ENCODE measurements around the gene COX7B2.

Gene COX7B2, protein sequence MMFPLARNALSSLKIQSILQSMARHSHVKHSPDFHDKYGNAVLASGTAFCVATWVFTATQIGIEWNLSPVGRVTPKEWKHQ

DNA sequence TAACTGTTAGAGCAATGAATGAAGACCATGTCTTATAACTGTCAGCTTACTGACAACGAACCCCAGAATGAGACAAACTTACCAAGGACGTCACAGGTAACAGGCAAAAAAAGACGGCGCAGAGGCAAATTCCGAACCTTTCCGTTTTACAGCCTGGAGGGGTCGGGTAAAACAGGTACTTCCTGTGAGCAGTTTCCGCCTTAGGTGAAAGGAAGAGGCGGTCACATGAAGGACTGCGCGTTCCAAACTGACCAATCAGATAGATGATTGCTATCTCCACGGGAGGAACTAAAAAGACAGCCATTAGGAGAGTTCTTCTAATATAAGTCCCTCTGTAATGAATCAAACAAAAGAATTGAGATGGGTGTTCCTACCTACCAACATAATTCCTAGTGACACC, at the start of gene COX7B2:
COX7B2 (minus strand) TSS at position 168 of the 400 bp plus-strand sequence. CDS start 174,053 bp downstream, outside the sequence.
- no peak for DNase-seq (ENCODE audit: low read depth)

DNA sequence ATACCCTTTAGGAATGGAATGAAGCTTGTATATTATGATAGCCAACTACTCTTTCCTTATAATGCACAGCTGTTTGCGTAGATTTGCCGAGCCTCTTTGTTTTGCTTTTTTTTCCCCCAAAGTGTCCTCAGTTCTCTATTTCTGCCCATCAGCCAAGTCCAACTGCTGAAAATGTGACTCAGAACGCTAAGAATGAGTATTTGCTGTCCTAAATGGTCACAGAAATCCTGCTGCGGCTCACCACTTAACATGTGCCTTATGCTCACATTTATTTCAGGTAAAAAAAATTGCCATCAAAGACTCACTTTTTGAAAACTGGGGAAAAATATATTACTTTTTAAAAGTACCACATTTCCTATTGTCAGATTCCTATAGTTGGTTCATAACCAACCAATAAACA, 47.4 kb upstream of the COX7B2 start:
- DNase-seq (ENCODE audit: low read depth): no peak

DNA sequence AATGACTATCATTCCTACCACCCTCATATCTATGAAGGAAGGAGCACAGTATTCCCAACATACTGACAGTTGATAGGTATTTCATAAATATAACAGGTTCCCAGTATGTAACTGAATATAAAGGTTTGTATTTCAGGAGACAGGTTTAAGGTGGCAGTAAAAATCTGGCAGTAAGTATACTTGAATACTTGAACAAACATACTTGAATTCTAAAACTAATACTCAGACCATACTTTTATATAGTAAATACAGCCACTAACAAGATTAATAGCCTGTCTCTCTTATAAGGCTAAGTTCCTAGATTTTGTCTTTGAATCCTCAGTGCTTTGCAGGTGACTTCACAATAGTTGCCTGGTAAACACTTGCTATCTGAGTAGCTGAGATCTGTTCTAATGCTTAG, 46.6 kb upstream of the COX7B2 start:
- no peak for DNase-seq (ENCODE audit: low read depth)

DNA sequence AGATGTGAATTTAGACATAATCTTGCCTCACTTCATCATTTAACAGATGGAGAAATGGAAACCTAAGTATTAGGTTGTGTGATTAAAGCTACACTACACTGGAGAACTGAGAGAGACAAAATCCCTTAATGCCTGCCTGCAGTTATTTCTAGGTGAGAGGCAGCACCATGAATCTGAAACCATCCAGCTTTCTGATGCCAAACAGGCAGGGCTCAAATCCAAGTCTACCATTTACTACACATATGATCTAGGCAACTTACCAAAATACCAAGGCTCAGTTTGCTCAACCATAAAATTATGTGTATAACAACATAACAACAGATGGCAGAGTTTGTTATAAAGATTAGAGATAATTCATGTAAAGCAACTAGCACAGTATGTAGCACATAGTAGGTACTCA, 45.6 kb upstream of the COX7B2 start:
- DNase-seq (ENCODE audit: low read depth): no peak

DNA sequence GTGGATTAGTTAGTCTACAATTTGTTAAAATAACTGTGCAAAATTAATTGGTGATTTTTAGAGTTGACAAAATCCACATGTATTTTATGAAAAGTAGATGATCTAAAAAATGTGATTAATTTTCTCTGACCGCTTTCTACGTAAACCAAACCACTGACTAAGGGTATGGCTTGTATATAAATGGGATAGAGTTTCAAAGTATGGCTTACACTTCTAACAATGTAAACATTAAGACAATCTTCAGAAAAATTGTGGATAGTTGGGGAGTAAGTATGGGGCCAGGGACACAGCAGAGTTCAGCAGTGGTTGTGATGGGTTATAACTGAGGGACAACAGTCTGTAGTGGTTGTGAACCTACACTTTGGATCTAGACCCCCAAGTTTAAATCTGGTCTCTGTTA, 44.5 kb upstream of the COX7B2 start:
- no peak for DNase-seq (ENCODE audit: low read depth)

DNA sequence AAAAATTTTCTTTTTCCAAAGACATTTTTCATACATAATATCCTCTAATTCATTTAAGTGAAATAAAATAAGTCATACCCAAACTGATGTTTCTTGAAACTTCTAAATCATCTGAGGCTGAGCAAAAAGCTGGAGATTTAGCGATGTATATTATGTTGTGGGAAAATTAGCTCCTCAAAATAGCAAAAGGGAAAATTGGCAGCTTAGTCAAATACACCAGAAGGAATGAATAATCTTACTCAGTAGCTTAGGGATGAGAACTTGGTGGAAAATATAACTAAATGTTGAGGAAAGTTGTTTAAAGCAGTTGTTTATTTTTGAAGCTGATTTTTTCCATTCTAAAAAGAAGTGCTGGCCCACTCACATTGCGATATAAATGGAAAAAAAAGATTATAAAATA, 43.4 kb upstream of the COX7B2 start:
- no peak for DNase-seq (ENCODE audit: low read depth)

DNA sequence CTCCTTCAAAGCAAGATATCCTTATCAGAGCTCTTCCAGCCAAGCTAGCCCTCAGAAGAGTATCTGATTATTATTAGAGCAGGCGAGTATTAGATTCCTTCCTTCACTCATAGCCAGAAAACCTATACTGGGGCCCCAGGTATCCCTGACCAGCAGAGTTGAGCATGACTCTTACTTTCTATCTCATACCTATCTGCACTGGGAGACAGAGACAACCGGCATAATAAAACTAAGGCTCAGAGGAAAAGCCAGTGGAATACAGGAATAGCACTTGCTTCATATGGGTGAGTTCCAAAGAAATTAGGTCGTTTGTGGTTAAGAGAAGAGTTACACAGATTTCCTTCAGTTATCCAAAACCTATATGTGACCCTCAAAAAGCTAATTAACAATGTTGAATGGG, 41.8 kb upstream of the COX7B2 start:
- DNase-seq (ENCODE audit: low read depth): no peak

DNA sequence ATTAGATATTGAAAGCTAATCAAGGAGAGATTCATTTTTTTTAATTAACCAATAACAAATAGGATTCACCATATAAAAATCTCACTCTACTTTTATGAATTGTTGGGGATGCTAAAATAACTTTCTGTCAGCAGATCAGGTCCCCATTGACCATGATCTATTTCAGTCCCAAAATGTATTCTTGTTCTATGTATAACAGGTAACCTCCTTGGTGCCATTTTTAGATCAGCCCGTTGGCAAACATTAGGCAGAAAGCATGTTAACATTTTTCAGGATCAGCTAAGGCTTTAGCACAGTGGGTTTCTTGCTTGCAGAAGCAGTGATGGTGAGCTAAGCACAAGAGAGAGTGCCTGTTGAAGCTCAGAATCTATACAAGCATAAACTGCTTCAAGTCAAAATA, 40.8 kb upstream of the COX7B2 start:
- no peak for DNase-seq (ENCODE audit: low read depth)

DNA sequence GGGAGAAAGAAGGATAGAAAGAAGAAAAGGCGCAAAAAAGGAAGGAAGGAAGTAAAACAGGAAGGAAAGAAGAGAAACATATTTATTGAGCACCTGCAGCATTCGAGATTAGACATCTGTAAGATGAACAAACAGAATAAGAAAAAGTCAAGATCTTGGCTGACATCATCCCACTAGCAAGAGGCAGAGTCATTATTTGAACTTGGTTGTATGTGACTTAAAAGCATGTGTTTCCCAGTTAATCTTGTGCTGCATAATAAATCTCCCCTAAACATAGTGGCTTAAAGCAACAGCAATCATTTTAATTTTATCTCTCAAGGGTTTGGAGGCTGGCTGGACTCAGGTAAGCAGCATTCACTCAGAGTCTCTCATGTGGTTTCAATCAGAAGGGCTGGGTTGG, 38.5 kb upstream of the COX7B2 start:
- no peak for DNase-seq (ENCODE audit: low read depth)

DNA sequence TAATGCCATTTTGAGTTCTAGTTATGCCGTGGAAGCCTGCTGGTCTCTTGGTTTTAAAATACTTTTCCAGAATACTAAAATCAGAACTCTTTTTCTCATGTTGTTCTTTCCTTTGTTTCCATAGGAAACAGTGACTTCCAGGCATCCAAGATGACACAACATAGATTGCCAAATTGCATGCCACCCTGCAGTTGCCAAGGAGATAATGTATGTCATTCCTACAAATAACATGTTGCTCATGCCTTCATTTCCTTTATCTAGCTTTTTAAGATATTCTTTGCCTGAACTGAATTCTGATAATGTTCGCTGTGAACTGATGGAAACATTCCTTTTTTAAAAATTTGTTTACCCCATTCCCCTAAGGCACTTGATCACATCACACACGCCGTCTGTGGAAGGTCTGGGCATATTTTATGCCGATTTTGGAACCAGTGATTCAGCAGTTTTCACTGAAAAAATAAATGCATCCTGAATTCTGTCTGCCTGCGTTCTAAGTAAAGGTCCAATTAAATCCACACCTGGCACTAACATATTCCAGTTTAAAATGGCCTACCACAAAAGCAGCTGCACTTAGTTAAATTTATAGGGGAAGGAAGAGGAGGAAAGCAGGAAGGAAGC, 38.0 kb upstream of the COX7B2 start:
- DNase-seq (ENCODE audit: low read depth): no peak

DNA sequence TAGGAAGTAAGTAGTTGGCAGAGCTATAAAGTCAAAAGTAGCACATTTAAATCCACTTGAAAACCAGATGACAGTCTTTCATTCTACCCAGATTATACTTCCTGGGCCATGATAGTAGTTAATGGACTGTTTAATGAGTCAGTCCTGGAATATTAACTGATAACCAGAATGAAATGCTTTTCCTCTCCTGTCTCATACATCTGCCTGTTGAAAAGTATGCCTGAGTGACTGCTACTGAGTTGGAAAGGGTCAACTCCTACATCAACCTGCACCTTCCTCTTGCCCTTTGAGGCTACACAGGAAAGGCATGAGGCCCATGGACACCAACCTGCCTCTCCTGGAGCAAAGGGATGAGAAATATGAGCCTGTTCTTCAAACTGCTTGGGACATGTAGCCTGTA, 36.0 kb upstream of the COX7B2 start:
- DNase-seq (ENCODE audit: low read depth): no peak

DNA sequence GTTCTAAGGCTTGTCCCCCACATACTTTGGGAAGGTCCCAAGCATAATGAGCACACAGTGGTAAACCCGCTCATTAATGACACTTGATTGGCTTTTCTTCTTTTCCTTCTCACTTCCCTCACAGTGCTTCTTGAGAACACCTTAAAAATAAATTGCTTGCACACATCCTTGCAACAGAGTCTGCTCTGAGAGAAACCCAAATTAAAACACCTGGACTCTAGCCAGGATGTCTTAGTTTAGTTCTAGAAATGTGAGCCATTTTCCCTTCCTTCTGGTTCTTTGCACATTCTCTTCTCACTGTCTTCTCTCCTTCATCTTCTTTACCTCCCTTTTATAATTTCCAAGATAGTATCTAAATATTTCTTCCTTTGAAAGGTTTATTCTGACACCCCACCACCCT, 35.3 kb upstream of the COX7B2 start:
- no peak for DNase-seq (ENCODE audit: low read depth)

DNA sequence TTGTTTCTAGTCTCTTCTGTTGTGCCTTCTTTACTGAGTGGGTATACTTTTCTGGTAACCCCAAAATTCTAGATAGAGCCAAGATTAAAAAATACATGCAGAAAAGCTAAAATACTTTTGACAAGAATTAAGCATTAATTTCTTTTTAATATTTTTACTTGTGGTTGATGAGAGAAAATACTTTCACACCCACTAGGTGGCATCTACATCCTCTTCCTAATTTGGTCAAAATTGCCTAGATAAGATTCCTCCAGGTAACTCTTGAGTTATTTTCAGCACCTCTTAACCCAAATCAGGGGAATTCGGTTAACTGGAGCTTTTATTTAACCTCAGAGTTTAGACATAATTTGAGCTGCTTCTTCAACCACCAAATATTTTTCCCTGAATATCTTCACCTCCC, 28.4 kb upstream of the COX7B2 start:
- DNase-seq (ENCODE audit: low read depth): no peak

DNA sequence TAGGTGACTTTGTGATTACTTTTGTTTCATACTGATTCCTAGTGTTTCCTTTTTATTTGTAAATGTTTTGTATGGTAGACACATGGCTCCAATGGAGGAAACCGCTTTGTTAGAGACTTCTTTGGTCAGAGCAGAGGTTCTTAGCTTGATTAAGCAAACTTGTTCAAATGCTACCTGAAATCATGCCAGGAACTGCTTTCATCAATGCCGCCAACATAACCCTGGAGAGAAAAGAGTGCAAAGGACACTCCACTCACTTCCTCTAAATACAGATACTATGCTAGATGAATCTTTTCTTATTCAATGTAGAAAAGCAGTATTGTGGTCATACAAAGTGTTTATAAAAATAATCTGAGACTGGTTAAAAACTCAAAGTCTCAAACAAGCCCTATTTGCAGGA, 25.7 kb upstream of the COX7B2 start:
- DNase-seq (ENCODE audit: low read depth): no peak

DNA sequence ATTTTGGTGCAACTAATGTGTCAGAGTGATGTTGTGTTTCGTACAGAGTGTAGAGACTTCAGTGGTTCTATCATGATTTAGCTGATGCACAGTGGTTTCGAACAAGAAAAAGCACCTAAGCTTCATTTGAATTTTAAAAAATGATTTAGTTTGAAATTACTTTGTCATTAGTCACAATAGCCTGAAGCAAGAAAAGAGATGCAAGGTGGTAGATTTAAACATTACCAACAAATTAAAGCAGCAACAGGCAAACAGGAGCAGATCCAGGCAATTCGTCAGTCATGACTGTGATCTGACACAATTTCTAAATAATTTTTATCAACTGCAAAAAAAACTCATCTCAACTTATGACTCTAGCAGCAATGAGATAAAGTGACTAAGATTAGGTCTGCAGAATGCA, 24.6 kb upstream of the COX7B2 start:
- no peak for DNase-seq (ENCODE audit: low read depth)

DNA sequence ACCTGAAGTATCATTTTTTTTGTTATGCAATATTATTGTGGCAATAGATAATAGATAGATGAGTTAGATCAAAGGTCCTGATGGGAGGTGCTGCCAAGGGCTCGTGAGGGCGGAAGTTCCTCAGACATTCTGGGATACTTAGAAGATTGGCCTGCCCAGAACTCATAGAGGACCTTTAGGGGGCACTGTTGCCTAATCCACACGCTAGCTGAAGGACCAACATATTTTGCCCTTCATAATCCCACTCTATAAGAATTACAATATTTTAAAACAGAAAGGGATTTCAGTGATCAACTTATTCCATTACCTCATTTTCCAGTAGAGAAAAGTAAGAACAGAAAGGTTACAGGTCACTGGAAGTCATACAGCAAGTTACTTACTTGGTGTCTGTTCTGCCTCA, 22.9 kb upstream of the COX7B2 start:
- no peak for DNase-seq (ENCODE audit: low read depth)

DNA sequence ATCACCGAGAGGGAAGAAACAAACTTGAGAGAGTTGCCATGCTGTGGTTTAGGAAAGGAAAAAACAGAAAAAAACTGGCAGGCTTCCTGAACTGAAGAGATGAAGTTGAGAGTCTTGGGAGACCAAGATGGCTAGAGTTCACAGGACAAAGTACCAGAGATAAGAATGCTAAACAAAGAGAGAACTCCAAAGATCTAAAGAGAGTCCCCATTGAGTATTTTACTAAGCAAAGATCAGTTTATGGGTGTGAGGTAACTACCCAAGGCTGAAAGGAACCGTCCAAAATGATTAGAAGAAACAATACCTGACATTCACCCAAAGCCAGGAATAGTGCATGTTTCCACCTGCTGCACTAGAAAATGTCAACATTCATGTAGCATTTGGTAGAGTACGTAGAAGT, 21.8 kb upstream of the COX7B2 start:
- no peak for DNase-seq (ENCODE audit: low read depth)

DNA sequence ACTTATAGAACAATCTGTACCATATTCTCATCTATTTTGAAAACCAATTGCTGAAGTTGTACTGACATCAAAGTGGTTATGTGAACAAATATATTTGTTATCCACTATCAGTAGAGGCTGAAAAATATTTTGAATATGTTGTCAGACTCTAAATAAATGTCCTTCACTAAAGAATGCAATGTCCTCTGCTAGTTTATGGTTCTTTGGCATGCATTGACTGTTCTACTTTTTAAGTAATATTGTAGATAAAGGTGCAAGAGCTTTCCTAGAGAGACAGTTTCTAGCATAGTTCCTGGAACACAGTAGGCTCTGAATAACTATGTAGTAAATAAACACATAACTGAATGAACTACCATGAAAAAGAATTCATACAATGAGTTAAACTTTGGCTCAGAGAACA, 18.2 kb upstream of the COX7B2 start:
- DNase-seq (ENCODE audit: low read depth): no peak

DNA sequence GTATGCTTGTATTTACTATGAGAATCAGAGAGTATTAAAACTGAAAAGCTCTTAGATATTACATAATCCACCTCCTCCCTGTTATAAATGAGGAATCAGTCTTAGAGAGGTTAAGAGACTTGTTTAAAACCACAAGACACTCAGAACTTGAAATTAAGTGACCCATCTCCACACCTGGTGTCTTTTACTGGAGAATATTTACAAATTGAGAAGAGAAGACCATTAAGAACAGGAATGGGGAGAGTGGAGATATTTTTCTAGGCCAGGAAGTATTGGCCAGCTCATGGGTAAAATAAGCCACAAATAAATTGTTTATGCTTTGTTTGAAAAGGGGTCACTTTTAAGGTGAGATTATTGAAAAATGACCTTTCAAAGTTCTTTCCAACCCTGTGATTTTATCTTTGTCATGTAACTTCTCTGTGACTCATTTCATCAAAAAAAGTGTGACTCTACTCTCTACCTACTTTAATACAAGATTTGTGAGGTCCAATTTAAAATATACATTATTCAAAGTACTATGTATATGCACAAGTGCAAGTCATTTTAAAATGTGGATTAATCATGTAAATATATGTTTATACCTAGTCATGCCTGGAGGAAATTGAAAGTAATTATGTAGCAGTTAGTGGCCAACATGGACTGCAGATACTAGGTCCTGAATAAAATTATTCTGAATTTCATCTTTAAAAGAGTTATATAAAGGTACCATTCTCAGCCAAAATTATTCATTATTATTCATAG, 15.9 kb upstream of the COX7B2 start:
- no peak for DNase-seq (ENCODE audit: low read depth)

DNA sequence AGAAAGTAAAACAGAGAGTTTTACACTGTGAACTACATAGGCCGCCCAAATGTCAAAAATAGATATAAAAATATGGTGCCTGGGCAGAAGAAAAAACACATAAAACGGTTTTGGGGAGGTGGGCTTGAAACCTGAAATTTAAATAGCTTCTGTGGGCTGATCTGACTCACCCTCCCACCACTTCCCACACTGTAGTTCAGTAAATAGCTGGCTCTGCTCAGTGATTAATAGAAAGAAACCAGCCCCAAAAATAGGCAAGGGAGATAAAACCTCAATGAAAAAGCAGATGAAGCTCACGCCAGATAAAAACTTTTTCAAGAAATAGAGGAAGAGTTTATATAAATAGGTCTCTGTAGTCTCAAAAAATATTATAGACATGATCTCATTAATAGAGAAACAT, 13.2 kb upstream of the COX7B2 start:
- no peak for DNase-seq (ENCODE audit: low read depth)

DNA sequence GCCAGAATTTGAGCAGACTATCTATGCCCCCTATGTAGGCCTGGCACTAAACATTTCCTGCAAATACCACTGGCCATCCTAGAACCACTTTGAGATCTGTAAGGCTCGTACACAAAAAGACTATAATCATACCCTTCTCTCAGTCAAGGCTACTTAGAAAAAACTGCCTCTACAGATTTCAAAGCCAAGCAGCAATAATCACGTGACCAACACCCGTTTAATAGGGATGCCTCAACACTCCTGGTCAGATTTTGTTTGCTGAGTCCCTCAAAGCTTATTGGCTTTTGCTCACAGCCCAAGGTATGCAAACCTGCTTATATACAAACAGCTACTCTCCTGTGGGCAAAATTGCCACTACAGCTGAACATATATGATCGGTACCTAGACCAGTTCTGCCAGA, 897 bp downstream of the COX7B2 start:
- no peak for DNase-seq (ENCODE audit: low read depth)

DNA sequence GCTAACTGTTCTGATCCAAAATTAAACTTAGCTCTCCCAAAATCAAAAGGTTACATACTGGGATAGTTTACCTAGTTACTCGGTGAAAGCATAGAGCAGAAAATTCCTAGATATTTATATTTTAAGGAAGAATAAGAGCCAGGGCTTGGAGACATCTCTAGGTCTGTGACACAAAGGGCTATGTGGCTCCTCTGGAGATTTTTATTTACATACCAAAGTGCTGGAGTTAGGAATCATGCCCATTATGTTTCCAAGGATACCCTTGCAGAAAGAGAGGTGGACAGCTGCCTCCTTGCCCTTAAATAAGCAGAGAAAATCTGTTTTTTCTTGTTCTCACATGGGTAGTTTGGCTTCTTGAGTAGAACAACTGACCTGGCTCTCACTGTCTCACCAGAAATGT, 9.0 kb downstream of the COX7B2 start:
- no peak for DNase-seq (ENCODE audit: low read depth)

DNA sequence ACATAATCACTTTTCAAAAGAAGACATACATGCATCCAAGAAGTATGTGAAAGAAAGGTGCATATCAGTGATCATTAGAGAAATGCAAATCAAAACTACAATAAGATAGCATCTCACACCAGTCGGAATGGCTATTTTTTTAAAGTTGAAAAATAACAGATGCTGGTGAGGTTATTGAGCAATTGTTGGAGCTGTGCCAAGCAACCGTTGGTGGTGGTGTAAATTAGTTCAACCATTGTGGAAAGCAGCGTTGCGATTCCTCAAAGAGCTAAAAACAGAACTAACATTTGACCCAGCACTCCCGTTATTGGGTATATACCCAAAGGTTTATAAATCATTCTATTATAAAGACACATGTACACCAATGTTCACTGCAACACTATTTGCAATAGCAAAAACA, 14.2 kb downstream of the COX7B2 start:
- DNase-seq (ENCODE audit: low read depth): no peak

DNA sequence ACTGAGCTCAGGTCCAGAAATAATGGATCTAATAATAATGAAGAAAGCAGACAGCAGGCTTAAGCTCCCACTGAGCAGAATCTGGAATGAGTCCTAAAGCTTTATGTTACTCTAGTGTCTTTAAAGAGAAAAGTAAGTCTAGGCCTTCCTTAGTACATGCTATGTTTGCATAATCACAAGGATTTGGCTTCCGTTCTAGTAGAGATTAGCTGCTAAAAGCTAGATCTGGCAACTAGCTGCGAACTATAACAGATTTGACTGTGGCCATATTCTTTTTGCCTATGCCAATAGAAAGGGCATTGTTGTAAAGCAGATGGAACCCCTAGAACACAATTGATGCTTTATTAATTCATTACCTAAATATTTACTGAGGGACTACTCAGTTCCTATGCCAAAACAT, 19.0 kb downstream of the COX7B2 start:
- no peak for DNase-seq (ENCODE audit: low read depth)

All from stimulated activated CD8-positive, alpha-beta memory T cell treated with anti-CD3 and anti-CD28 coated beads, Interleukin-4, amount 100 ng/mL, for 24 hours (primary cell).